C4-2B (cell line): ENCODE results near the gene FRMD7.

Experiments
- ZFX ChIP-seq: fragments of 450-650 bp; IDR thresholded peaks from 2 replicates; pipeline ENCODE4 v1.6.1; 2017
- TF ChIP-seq, protein P1 (sequence below): fragments of 450-650 bp; conservative IDR thresholded peaks from 2 replicates; pipeline ENCODE4 v1.5.1; 2017; ENCODE audit warnings: mild to moderate bottlenecking

DNA sequence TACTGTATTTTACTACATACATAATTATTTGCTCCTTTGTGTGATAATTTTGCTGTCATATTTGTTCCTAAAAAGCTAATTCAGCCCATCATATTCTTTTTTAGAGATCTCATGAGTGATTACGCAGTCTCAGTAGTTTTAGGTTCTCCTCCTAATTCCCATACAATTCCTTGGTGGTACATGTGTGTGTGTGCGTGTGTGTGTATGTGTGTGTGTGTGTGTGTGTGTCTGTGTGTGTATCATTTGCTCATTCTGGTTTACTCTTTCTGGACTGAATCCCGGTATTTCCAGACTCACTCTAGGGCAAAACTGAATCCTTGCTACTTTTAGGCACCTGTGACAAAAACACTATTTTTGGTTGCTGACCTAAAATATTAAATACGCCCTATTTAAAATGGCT is 69.8 kb downstream of the FRMD7 start:
- TF ChIP-seq, protein P1, sequence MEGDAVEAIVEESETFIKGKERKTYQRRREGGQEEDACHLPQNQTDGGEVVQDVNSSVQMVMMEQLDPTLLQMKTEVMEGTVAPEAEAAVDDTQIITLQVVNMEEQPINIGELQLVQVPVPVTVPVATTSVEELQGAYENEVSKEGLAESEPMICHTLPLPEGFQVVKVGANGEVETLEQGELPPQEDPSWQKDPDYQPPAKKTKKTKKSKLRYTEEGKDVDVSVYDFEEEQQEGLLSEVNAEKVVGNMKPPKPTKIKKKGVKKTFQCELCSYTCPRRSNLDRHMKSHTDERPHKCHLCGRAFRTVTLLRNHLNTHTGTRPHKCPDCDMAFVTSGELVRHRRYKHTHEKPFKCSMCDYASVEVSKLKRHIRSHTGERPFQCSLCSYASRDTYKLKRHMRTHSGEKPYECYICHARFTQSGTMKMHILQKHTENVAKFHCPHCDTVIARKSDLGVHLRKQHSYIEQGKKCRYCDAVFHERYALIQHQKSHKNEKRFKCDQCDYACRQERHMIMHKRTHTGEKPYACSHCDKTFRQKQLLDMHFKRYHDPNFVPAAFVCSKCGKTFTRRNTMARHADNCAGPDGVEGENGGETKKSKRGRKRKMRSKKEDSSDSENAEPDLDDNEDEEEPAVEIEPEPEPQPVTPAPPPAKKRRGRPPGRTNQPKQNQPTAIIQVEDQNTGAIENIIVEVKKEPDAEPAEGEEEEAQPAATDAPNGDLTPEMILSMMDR, result no peak
- TF ChIP-seq ZFX, result no peak
